HK-2 (cell line): ENCODE results near the gene PCGF5.
A peak's percentile ranks its signal among the peaks of the same experiment; 100 is the strongest.
"Not testable (repeated sequence)": the region's sequence is repeated elsewhere in the genome, so short reads cannot be mapped to it uniquely, and the experiment has no call there.

Experiments used
- DNase-seq: peaks from one replicate; pipeline ENCODE4 v3.0.0-alpha.2; 2018; ENCODE audit not compliant: unreplicated experiment

Gene PCGF5

DNA sequence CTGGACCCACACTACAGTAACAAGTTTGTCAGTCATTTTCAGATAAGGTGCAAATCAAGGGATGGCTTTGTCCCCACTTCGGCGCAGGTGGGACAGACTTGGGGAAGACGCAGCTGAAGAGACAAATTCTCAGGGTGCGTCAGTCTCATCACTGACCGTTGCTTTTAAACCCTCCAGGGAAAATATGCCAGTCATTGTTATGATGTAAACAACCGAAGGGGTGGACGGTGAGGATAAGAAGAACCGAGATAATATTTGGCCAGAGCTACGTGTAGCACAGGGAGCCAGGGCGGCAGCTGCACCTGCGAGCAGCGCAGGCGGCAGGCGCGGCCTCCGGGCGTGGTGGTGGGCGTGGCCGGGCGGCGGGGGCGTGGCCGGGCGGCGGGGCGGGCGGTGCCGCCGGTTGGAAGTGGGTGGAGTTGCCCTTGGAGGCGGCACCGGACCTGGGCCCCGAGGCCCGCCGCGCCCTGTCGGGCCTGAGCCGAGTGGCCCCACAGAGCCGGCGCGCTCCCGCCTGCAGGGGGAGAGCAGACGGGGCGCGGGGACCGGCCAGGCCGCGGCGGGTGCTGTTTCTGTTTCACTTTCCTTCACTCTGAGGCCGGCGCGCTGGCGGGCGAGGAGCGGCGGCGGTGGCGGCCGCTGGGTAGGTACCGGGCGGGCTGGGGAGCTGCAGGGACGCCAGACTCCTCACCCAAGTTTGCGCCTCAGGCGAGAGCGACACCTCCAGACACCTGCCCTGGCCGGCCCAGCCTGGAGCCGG, at the start of gene PCGF5:
PCGF5 (plus strand) TSS at position 470 of the 760 bp plus-strand sequence. CDS start 2,209 bp downstream, outside the sequence.
- DNase-seq = peak; percentile 95

DNA sequence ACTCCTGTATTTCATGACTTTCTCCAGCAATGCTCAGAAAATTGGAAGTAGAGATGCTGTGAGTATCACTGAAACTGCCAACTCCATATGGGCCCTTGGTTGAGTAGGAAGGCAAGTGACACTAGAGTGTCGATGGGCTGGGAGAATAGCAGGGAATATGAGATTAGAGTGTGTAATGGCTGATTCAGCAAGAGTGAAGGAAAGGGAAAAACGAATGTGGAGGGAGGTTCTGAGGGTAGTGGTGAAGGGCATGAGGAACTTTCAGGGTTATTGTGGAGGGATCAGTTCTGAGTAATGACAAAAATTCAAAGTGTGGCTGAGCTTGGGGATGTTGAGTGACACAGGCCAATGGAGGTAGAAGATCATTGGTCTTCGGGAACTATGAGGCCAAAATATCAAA, 49.0 kb upstream of the PCGF5 start:
- DNase-seq = no peak

DNA sequence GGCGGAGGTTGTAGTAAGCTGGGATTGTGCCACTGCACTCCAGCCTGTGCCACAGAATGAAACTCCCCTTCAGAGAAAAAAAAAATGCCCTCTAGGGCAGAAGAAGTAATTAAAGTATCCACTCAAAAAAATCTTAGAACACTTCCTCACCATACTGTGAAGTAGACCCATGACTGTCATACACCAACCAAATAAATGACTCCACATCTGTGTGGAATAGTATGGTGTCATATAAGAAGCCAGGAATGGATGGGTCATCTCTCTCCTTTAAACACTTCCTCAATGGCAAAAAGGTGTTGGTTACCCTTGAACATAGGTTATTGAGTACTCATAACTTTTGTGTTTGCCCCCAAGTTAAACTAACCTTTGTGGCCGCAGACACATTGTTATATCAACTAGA, 48.1 kb upstream of the PCGF5 start:
- no peak for DNase-seq

DNA sequence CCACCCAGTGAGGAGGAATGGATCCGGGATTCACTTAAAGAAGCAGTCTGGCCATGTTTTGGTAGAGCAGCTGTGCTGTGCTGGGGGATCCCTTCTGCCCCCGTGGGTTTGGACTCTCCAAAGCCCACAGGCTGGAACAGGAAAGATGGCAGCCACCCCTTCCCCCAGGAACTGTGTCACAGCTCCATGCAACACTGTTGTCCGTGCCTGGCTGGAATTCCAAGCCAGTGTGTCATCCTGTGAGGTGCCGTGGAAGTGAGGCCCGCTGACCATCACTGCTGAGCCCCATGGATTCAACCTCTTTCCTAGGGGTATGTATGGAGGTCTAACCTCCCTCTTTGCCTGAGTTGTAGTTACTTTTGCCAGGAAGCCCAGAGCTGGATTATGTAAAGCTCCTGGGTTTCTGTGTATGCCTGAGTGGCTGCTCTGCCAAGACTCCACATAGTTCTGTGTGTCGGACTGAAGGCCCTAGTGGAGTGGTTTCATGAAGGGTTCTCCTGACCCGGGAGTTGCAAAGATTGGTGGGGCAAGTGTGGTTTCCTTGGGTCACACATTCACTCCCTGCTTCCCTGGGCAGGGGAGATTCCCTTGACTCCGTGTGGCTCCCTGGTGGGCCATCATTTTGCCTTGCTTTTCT, 35.1 kb upstream of the PCGF5 start:
- DNase-seq = peak; percentile 86

GRCh38 chr10:91187156-91187555, 33.3 kb upstream of the PCGF5 start:
- DNase-seq = no peak

GRCh38 chr10:91188010-91188409, 32.5 kb upstream of the PCGF5 start:
- DNase-seq = not testable (repeated sequence)

GRCh38 chr10:91188889-91189288, 31.6 kb upstream of the PCGF5 start:
- no peak for DNase-seq

DNA sequence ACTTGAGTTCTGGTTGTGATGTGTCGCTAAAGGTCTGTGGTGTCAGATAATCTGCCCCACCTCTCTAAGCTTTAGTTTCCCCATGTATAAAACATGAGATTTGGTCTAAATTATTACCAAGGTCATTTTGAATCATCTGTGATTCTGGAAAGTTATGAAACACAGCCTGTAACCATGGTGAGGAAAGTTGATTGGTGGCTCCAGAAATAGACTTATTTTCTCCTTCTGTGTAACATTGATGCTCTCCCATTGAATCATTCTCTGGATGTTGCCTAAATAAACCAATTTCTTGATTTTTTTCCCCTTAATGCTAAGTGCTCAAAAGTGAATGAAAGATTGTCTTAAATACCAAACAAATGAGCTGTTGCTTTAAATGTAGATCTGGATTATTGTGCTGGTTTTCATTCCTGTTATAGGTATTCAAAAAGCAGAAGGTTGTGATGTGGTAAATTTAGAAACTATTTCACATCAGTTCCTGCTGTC, 30.0 kb upstream of the PCGF5 start:
- DNase-seq = no peak

- DNase-seq = no peak
Measured at GRCh38 chr10:91190876-91191583, 29.4 kb upstream of the PCGF5 start.

GRCh38 chr10:91191584-91191919, 28.9 kb upstream of the PCGF5 start:
- DNase-seq = no peak

DNA sequence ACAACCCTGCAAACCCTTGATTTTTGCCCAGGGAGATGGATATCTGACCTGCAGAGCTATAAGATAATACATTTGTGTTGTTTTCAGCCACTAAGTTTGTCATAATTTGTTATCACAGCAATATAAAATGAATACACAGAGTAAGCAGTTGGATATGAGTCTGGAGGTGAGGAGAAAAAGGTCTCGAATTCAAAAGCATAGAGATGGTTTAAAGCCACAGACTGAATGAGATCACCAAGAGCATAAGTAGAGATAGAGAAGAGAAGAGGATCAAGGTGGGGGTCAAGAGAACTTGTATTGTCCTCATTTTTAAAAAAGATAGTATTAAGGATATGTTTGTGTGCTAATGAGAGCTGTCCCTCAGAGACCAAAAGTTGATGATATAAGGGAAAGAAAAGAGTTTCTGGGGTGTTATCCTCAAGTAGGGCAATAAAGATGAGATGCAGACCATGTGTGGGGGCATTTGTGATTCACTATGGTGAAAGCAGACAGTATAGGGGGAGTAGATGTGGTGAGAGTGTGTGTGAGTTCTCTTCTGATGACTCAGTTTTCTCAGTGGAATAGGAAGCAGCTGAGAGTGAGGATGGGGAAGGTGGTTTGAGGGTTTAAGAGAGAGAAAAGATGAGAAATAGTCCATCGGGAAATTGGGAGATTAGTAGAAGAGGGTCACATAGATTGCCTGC, 25.8 kb upstream of the PCGF5 start:
- no peak for DNase-seq

- DNase-seq = no peak
Measured at GRCh38 chr10:91196268-91197048, 24.0 kb upstream of the PCGF5 start.

- DNase-seq = no peak
Measured at GRCh38 chr10:91197127-91197526, 23.3 kb upstream of the PCGF5 start.

GRCh38 chr10:91198781-91199180, 21.7 kb upstream of the PCGF5 start:
- no peak for DNase-seq

DNA sequence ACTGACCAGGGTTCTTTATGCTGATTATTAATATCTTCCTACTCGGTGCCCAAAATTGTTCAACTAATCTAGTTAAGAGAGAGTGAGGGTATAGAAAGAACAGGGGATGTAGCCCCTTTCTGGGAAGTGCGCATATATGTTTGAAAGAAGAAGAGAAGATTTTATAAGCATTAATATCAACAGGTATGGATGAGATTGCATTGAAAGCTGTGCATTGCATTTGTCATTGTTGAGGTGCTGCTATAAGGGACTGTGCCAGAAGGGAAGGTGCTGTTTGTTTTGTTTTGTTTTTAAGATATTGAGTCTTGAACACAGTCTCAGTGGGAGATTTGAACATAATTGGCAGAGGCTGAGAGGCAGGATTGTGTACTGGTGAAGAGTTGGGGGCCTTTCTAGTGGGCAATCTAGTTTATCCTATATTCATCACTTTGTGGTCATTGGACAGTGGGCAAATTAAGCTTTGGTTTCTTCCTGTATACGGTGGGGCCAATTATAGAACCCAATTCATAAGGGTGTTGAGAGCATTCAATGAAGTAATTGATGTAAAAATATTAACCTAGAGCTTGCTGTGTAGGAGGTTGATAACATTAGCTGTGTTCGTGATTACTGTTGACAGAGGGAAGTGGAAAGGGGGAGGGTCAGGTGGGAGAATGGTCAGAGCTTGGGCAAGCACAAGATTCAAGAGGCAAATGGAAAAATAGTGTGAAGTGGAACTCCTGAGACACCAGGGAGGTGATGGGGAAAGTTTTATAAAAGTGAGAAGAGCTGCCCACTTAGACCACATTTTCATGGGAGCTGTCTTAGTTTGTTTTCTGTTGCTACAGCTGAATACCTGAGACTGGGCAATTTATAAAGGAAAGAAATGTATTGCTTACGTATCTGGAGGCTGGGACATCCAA, 19.9 kb upstream of the PCGF5 start:
- DNase-seq = no peak

DNA sequence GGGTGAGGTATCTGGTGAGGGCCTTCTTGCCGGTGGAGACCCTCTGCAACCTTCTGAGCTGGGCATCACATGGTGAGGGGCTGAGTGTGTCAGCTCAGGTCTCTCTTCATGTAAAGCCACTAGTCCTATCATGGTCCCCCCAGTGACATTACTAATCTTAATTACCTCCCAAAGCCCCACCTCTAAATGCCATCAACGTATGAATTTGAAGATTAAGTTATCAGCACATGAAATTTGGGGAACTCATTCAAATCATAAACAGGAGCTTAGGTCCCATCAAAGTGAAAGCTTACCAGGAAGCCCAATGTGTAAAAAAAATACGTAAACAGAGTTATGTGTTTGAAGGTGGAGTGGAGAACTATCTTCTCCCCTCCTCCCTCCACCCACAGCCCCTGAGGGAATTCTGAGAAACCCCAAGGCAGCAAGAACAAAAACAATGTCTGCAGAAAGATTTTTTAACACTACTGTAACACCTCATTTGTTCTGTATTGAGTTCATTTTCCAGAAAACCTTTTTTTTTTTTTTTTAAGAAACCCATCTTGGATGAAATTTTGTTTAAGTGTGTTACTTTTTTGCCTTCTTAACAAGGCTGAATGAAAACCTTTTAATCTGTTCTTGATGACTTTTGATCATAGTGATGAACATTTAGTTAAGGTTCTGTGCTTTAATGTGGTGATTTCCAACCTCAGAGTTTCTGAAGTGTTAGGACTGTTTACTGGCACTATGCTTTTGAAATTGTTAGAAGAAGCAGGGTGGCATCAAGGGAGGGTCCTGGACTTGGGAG, 19.1 kb upstream of the PCGF5 start:
- DNase-seq = no peak

- DNase-seq = no peak
Measured at GRCh38 chr10:91206427-91206826, 14.0 kb upstream of the PCGF5 start.

- no peak for DNase-seq
Measured at GRCh38 chr10:91206837-91207474, 13.5 kb upstream of the PCGF5 start.

- DNase-seq = no peak
Measured at GRCh38 chr10:91208642-91209041, 11.8 kb upstream of the PCGF5 start.
